DOHH2 (cell line): ENCODE measurements around the gene NPIPA1.
"Not testable (repeated sequence)": the region's sequence is repeated elsewhere in the genome, so short reads cannot be mapped to it uniquely, and the experiment has no call there.

Experiments
- CTCF ChIP-seq: fragments of 200-600 bp; sonication (generic); IDR thresholded peaks from one replicate; pipeline ENCODE4 v1.5.1; 2014; ENCODE audit warnings: antibody characterized with exemption, mild to moderate bottlenecking, low read depth, low read length; ENCODE audit not compliant: poor library complexity, severe bottlenecking
- EZH2phosphoT487 ChIP-seq: fragments of 200-600 bp; sonication (generic); IDR thresholded peaks from 2 replicates; pipeline ENCODE4 v1.6.1; 2017; ENCODE audit warnings: borderline replicate concordance, mild to moderate bottlenecking, antibody characterized with exemption, low read length, moderate library complexity, mixed read lengths

GRCh38 chr16:14924359-14924758 is 12.9 kb upstream of the NPIPA1 start:
- TF ChIP-seq CTCF, EZH2phosphoT487: not testable (repeated sequence)
